Measurements from ENCODE around the gene ZBTB11.

The ZBTB11 gene

GRCh38 chr3:101676216-101676764 is 642 bp downstream of the ZBTB11 start:
- FAIRE-seq (peak; percentile 93), DNase-seq (ENCODE audit: insufficient read length, low spot score) (peak; percentile 84)
- TF ChIP-seq POLR2A (IDR thresholded peaks at IDR 0.05; ENCODE audit: low read depth, low read length), result peak; percentile 51

DNA sequence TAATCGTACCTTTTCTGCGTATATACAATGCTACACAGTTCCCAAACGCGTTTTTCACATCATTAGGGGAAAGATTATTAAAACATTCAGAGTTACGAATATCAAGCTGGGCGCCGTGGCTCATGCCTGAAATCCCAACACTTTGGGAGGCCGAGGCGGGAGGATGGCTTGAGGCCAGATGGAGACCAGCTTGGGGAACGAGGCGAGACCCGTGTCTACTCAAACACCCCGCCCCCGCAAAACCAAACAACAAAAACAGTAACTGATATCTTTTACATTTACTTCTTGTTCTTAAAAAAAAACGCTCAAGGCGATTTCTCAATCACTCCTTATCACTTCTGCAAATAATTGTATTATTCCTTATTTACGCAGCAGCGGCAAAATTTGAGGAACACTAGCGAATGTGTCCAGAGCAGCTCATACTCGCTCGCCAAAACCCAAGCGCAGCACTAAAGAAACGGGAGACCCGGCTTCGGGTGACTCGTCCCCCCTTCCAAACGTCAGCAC is 1.2 kb downstream of the ZBTB11 start:
- FAIRE-seq (no peak), DNase-seq (ENCODE audit: insufficient read length, low spot score) (no peak)

DNA sequence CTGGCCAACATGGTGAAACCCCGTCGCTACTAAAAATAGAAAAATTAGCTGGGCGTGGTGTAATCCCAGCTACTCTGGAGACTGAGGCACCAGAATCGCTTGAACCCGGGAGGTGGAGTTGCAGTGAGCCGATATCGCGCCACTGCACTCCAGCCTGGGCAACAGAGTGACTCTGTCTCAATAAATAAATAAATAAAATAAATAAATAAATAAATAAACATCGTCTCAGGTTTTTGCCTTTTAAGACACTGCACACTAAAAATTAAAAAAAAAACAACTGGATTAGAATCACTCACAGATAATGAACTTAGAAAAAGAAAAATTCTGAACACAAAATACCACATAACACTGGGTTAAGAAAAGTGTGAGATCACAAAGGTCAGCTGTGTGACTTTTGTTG is 2.4 kb downstream of the ZBTB11 start:
- FAIRE-seq (no peak), DNase-seq (ENCODE audit: insufficient read length, low spot score) (no peak)
- no peak for TF ChIP-seq POLR2A (IDR thresholded peaks at IDR 0.05; ENCODE audit: low read depth, low read length)

More for the DNA sequence above, 1.2 kb downstream of the ZBTB11 start:
- TF ChIP-seq POLR2A (IDR thresholded peaks at IDR 0.05; ENCODE audit: low read depth, low read length), result no peak

- no peak for DNase-seq (ENCODE audit: insufficient read length, low spot score)
- FAIRE-seq, result no peak
- TF ChIP-seq POLR2A (IDR thresholded peaks at IDR 0.05; ENCODE audit: low read depth, low read length), result no peak
These were observed 3.0 kb downstream of the ZBTB11 start for GRCh38 chr3:101673953-101674352.

DNA sequence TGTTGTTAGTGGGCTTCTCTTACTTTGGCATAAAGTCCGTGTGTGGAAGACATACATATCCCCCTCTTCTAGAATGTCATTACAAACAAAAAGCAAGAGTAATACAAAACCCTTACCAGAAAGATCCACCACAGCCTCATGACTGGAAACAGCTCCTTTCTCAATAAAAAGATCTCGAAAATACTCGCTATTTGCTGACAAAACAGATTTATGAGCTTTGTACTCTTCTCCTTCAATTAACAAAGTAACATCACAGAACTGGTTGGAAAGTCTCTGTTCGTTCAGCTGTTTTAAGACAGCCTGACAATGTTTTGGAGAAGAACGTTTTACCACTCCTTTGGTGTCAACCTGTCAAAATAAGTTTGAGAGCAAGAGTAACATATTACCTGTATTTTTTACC is 5.9 kb downstream of the ZBTB11 start:
- FAIRE-seq, result peak; percentile 30
- no peak for TF ChIP-seq POLR2A (IDR thresholded peaks at IDR 0.05; ENCODE audit: low read depth, low read length)

GRCh38 chr3:101667844-101668243 is 9.1 kb downstream of the ZBTB11 start:
- TF ChIP-seq POLR2A (IDR thresholded peaks at IDR 0.05; ENCODE audit: low read depth, low read length), result no peak
- FAIRE-seq (no peak), DNase-seq (ENCODE audit: insufficient read length, low spot score) (no peak)

More for the DNA sequence above, 5.9 kb downstream of the ZBTB11 start:
- DNase-seq (ENCODE audit: insufficient read length, low spot score), result no peak

DNA sequence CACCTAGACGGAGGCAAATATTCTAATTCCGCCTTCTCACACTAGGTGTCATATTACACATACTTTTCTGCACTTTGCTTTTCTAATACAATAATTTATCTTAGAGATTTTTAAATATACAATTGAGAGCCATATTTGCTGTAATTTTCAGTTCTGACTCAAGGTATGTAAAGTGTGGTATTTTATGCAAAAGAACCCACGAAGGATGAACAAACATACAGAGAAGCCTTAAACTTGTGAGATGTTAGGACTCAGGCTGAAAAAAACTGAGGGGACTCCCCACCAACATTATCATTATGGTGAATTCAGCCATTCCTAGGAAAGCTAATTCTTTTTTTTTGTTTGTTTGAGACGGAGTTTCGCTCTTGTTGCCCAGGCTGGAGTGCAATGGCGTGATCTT is 9.6 kb downstream of the ZBTB11 start:
- no peak for TF ChIP-seq POLR2A (IDR thresholded peaks at IDR 0.05; ENCODE audit: low read depth, low read length)
- FAIRE-seq (no peak), DNase-seq (ENCODE audit: insufficient read length, low spot score) (no peak)

DNA sequence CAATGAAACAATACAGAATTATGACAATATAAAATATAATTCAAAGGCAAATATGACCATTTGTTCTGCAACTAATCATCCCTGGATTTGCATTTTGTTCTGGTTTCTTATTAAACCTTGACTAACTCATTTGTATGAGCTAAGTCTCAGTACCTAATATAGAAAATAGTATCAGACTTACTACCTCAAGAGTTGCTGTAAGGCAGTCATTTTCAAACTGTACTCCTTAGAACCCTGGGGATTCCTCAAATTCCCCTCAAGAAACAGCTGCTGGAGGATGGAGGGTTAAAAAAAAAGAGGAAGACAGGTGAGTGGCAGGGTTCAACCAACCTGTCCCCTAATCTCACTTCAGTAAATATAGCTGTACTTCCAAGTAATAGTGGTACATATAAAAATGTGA is 11.1 kb downstream of the ZBTB11 start:
- FAIRE-seq, result no peak
- DNase-seq (ENCODE audit: insufficient read length, low spot score), result no peak
- TF ChIP-seq POLR2A (IDR thresholded peaks at IDR 0.05; ENCODE audit: low read depth, low read length), result no peak

- DNase-seq (ENCODE audit: insufficient read length, low spot score), result no peak
- TF ChIP-seq POLR2A (IDR thresholded peaks at IDR 0.05; ENCODE audit: low read depth, low read length), result no peak
- peak; percentile 30 for FAIRE-seq
These were observed 11.6 kb downstream of the ZBTB11 start for GRCh38 chr3:101665357-101665756.

GRCh38 chr3:101660714-101661113 is 16.2 kb downstream of the ZBTB11 start:
- FAIRE-seq, result no peak
- no peak for TF ChIP-seq POLR2A (IDR thresholded peaks at IDR 0.05; ENCODE audit: low read depth, low read length)

GRCh38 chr3:101656651-101657050 is 20.3 kb downstream of the ZBTB11 start:
- no peak for TF ChIP-seq POLR2A (IDR thresholded peaks at IDR 0.05; ENCODE audit: low read depth, low read length)
- FAIRE-seq (no peak), DNase-seq (ENCODE audit: insufficient read length, low spot score) (no peak)

More at GRCh38 chr3:101660714-101661113, 16.2 kb downstream of the ZBTB11 start:
- no peak for DNase-seq (ENCODE audit: insufficient read length, low spot score)

DNA sequence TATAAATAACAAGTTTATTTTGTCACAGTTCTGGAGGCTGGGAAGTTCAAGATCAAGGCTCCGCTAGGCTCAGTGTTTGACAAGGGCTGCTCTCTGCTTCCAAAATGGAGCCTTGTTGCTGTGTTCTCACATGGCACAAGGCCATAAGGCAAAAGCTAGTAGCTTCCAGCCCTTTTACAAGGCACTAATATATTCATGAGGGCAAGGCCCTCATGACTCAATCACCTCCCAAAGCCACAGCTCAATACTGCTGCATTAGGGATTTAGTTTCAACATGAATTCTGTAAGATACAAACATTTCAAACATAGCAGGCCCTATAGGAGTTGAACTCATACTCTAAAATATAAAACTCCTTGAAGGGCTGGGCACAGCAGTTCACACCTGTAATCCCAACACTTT is 30.2 kb downstream of the ZBTB11 start:
- TF ChIP-seq POLR2A (IDR thresholded peaks at IDR 0.05; ENCODE audit: low read depth, low read length), result no peak
- DNase-seq (ENCODE audit: insufficient read length, low spot score) (no peak), FAIRE-seq (no peak)

DNA sequence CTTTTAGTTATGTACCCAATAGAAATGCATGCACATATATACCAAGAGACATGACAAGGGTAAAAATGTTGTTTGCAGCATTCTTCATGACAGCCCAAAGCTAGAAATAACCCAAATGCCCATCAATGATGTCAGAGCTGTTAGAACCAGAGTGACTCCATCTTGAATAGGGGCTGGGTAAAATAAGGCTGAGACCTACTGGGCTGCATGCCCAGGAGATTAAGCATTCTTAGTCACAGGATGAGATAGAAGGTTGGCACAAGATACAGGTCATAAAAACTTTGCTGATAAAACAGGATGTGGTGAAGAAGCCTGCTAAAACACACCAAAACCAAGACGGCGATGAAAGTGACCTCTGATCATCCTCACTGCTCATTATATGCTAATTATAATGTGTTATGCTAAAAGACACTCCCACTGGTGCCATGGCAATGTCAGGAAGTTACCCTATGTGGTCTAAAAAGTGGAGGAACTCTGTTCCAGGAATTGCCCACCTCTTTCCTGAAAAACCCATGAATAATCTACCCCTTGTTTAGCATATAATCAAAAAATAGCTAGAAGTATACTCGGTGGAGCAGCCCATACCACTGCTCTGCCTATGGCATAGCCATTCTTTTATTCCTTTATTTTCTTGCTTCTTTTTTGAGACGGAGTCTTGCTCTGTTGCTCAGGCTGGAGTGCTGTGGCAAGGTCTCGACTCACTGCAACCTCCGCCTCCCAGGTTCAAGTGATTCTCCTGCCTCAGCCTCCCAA is 32.9 kb downstream of the ZBTB11 start:
- DNase-seq (ENCODE audit: insufficient read length, low spot score) (no peak), FAIRE-seq (peak; percentile 67)
- no peak for TF ChIP-seq POLR2A (IDR thresholded peaks at IDR 0.05; ENCODE audit: low read depth, low read length)

DNA sequence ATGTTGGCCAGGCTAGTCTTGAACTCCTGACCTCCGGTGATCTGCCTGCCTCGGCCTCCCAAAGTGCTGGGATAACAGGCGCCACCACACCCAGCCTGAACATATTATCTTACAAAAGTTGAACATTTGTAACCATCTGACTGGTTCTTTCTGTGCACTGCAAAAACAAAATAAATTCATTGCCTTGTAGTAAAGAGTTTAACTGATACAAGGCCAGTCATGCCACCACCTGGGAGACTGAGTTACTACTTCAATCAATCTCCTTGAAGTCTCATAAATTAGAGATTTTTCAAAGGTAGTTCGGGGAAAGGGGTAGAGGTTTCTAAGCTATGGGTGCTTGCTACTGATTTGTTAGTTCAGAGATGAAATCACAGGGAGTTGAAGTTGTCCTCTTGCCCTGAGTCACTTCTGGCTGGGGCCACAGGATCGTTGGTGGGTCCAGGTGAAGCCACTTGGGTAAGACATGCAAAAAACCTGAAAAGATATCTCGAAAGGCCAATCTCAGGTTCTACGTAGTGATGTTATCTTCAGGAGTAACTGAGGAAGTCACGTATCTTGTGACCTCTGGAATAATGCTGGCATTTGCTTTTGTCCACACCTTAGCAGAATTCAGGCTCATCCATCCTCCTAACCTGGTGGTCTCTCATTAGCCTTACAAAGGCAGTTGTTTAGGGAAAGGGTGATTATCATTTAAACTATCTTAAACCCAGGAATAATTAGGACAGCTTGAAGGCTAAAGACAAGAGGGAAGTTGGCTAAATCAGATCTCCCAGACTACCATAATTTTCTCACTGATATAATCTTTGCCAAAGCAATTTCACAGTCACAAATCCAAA is 33.7 kb downstream of the ZBTB11 start:
- FAIRE-seq (no peak), DNase-seq (ENCODE audit: insufficient read length, low spot score) (no peak)
- TF ChIP-seq POLR2A (IDR thresholded peaks at IDR 0.05; ENCODE audit: low read depth, low read length), result no peak

All from H54 (cell line).